GM13976 (cell line): Measurements from ENCODE around the gene AHSP.
"Not testable (repeated sequence)": the region's sequence is repeated elsewhere in the genome, so short reads cannot be mapped to it uniquely, and the experiment has no call there.

ENCODE experiments used
- DNase-seq: peaks from one replicate; pipeline ENCODE4 v3.0.0; 2012; ENCODE audit warnings: low spot score
- in situ Hi-C: fragments of 300-500 bp; cut with MboI; formaldehyde crosslinking; loops from one replicate; pipeline ENCODE4 v1.12.0; 2022; ENCODE audit warnings: low sequenced_read_pairs, mixed read lengths, inconsistent platforms; ENCODE audit not compliant: unreplicated experiment
- TF ChIP-seq, protein P1 (sequence below): IDR thresholded peaks from 2 replicates; pipeline ENCODE4 v1.5.1; 2012; ENCODE audit warnings: borderline replicate concordance, mild to moderate bottlenecking; ENCODE audit not compliant: insufficient read depth; ENCODE audit errors: extremely low read depth, missing control alignments, control extremely low read depth

AHSP gene, protein sequence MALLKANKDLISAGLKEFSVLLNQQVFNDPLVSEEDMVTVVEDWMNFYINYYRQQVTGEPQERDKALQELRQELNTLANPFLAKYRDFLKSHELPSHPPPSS

DNA sequence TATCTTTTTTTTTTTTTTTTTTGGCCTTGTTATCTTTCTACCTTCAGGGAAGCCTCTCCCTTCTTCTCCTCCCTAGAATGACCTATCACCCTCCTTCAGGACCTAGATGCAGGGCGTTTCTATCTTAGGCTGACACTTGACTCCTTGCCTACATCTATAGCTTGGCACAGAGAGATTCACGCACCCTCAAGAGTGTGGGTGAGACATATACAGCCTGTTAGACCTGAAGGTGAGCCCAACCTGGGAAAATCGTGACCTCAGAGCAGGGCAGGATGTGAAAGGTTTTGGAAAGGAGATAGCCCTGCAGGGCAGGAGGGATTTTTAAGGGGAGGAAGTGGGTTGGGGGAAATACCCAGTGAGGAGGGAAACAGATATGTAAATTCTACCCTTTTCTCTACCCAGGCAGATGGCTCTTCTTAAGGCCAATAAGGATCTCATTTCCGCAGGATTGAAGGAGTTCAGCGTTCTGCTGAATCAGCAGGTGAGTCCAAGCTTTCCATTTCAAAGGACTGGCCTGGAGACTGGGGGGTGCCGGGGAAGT lies at the start of gene AHSP:
AHSP (plus strand) TSS at position 167 of the 541 bp plus-strand sequence; CDS start at position 407, 240 bp downstream.
- TF ChIP-seq, protein P1, sequence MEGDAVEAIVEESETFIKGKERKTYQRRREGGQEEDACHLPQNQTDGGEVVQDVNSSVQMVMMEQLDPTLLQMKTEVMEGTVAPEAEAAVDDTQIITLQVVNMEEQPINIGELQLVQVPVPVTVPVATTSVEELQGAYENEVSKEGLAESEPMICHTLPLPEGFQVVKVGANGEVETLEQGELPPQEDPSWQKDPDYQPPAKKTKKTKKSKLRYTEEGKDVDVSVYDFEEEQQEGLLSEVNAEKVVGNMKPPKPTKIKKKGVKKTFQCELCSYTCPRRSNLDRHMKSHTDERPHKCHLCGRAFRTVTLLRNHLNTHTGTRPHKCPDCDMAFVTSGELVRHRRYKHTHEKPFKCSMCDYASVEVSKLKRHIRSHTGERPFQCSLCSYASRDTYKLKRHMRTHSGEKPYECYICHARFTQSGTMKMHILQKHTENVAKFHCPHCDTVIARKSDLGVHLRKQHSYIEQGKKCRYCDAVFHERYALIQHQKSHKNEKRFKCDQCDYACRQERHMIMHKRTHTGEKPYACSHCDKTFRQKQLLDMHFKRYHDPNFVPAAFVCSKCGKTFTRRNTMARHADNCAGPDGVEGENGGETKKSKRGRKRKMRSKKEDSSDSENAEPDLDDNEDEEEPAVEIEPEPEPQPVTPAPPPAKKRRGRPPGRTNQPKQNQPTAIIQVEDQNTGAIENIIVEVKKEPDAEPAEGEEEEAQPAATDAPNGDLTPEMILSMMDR: no peak
- DNase-seq: no peak
- in situ Hi-C loops: no loop called here

DNA sequence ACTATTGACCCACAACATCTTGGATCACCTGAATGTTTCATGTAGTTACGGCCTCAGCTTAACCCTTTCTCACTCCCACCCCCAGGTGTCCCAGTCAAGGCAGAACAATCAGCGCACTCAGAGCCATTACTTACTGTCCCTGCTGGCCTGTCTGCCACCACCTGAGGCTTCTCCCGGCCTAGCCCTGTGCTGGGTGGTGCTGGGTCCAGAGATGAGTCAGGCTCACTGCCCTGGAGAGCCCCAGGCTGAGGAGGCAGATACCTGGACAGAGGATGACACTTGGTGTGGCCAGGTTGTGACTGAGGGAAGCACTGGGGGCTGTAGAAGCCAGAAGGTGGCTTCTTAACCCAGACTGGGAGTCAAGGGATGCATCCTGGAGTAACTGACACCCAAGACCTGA lies 48.7 kb upstream of the AHSP start:
- DNase-seq: no peak
- TF ChIP-seq, protein P1: no peak
- in situ Hi-C loops: no loop called here

DNA sequence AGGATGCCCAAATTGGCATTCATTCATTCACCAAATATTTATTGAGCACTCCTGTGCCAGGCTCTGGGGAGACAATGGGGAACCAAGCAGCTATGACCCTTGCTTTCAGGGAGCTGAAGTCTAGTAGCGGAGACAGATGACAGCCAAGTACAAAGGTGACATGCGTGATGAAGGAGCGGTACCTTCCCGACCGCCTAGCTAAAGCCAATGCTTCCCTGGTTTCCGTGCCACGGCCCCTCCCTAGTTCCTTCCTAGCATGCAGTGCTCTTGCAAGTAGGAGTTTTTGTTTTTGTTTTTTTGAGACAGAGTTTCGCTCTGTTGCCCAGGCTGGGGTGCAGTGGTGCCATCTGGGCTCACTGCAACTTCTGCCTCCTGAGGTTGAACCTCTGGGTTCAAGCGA lies 47.9 kb upstream of the AHSP start:
- in situ Hi-C loops: no loop called here
- DNase-seq: no peak
- TF ChIP-seq, protein P1: no peak

GRCh38 chr16:31480851-31481536 lies 46.7 kb upstream of the AHSP start:
- no peak for DNase-seq
- TF ChIP-seq, protein P1: no peak
- in situ Hi-C loops: no loop called here

DNA sequence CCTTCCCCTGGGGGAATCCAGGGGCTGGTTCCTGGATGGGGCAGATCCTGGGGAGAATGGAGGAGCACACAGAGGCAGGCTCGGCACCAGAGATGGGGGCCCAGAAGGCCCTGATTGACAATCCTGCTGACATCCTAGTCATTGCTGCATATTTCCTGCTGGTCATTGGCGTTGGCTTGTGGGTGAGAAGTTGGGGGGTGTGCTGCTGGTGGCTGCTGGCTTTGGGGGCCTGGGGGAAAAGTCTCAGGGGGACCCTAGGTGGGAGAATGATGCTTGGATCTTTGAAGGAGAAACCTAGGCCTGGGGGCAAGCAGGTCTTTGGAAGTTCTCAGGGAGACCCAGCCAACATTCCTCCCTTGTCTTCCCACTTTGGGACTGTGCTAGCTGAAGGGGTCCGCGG lies 44.6 kb upstream of the AHSP start, which contains the start of gene SLC5A2:
SLC5A2 (plus strand) TSS at position 43 of the 400 bp plus-strand sequence; CDS start at position 57, 14 bp downstream.
- TF ChIP-seq, protein P1: no peak
- in situ Hi-C loops: no loop called here
- no peak for DNase-seq

DNA sequence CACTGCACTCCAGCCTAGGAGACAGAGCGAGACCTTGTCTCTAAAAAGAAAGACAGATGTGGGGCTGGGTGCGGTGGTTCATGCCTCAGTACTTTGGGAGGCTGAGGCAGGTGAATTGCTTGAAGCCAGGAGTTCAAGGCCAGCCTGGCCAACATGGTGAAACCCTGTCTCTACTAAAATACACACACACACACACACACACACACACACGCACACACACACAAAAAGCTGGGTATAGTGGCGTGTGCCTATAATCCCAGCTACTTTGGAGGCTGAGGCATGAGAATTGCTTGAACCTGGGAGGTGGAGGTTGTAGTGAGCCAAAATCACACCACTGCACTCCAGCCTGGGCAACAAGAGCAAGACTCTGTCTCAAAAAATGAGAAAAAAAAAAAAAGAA lies 43.7 kb upstream of the AHSP start:
- in situ Hi-C loops, DNase-seq: not testable (repeated sequence)

DNA sequence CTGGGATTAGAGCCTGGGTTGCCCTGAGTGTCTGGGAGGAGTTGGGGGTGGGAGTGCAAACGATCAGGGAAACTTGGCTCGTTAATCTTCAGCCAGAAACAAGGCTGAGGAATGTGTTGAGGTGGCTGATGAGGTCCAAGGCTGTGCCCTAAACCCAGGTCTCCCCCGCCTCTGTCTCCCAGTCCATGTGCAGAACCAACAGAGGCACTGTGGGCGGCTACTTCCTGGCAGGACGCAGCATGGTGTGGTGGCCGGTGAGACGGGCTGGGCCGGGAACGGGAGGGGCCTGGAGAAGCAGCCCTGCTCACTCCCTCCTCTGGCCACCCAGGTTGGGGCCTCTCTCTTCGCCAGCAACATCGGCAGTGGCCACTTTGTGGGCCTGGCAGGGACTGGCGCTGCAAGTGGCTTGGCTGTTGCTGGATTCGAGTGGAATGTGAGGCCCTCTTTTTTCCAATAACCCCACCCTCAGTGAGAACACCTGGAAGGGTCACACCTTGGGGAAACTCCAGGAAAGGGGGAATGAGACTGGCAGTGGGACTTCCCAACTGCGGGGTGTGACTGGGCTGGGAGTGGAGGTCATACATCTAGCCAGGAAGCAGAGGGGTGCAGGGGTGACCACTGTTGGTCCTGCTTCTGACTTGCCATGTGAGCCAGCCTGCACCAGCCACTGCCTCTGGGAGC lies 43.1 kb upstream of the AHSP start:
- DNase-seq: no peak
- in situ Hi-C loops: no loop called here
- TF ChIP-seq, protein P1: no peak
